ENCODE measurements around the gene LYRM2. TPM values are rescaled to one million over a fixed set of nuclear protein-coding genes. Genes with fewer than 3 reads are reported as not detected.

LYRM2 gene
- total RNA-seq, 2 donors from 2014 or later = 18.9 to 34.7 TPM

GRCh38 chr6:89530982-89531381 lies 107.6 kb downstream of the LYRM2 start:
- H3K4me3 ChIP-seq = no peak overlapping the region
- H3K9me3 ChIP-seq = no peaks in the 10 kb centered on the region
- H3K4me1 ChIP-seq = no peaks in the 10 kb centered on the region
- no peak for DNase-seq (ENCODE audit: low spot score)
- H3K27ac ChIP-seq = no peak overlapping the region
- H3K27me3 ChIP-seq = no peaks in the 10 kb centered on the region
- no peaks in the 10 kb centered on the region for H3K36me3 ChIP-seq
- no peak for TF ChIP-seq CTCF (IDR thresholded peaks at IDR 0.05)

GRCh38 chr6:89528866-89529265 lies 109.7 kb downstream of the LYRM2 start:
- TF ChIP-seq CTCF (IDR thresholded peaks at IDR 0.05) = no peak
- H3K27ac ChIP-seq = no peak overlapping the region
- H3K27me3 ChIP-seq = no peaks in the 10 kb centered on the region
- no peaks in the 10 kb centered on the region for H3K4me1 ChIP-seq
- H3K36me3 ChIP-seq = no peaks in the 10 kb centered on the region
- DNase-seq (ENCODE audit: low spot score) = no peak
- H3K9me3 ChIP-seq = no peaks in the 10 kb centered on the region
- H3K4me3 ChIP-seq = no peak overlapping the region

GRCh38 chr6:89527634-89528033 lies 110.9 kb downstream of the LYRM2 start:
- TF ChIP-seq CTCF (IDR thresholded peaks at IDR 0.05) = no peak

GRCh38 chr6:89526563-89526869 lies 112.0 kb downstream of the LYRM2 start:
- no peak for TF ChIP-seq CTCF (IDR thresholded peaks at IDR 0.05)
- DNase-seq (ENCODE audit: low spot score) = no peak
- Histone ChIP-seq H3K4me3 (no peak overlapping the region), H3K4me1 (no peaks in the 10 kb centered on the region), H3K27ac (no peak overlapping the region), H3K27me3 (no peaks in the 10 kb centered on the region), H3K36me3 (no peaks in the 10 kb centered on the region), H3K9me3 (no peaks in the 10 kb centered on the region)

More at GRCh38 chr6:89527634-89528033, 110.9 kb downstream of the LYRM2 start:
- Histone ChIP-seq H3K36me3 (no peaks in the 10 kb centered on the region), H3K4me3 (no peak overlapping the region), H3K27me3 (no peaks in the 10 kb centered on the region), H3K27ac (no peak overlapping the region), H3K4me1 (no peaks in the 10 kb centered on the region), H3K9me3 (no peaks in the 10 kb centered on the region)
- DNase-seq (ENCODE audit: low spot score) = no peak

- TF ChIP-seq CTCF (IDR thresholded peaks at IDR 0.05) = no peak
- Histone ChIP-seq H3K4me1 (no peaks in the 10 kb centered on the region), H3K9me3 (no peaks in the 10 kb centered on the region), H3K27me3 (no peaks in the 10 kb centered on the region), H3K36me3 (no peaks in the 10 kb centered on the region), H3K27ac (no peak overlapping the region), H3K4me3 (no peak overlapping the region)
- no peak for DNase-seq (ENCODE audit: low spot score)
Measured at GRCh38 chr6:89525786-89526562, 112.6 kb downstream of the LYRM2 start.

- no peak for TF ChIP-seq CTCF (IDR thresholded peaks at IDR 0.05)
- no peaks in the 10 kb centered on the region for H3K9me3 ChIP-seq
- H3K4me1 ChIP-seq = no peaks in the 10 kb centered on the region
- H3K27me3 ChIP-seq = no peaks in the 10 kb centered on the region
- no peak for DNase-seq (ENCODE audit: low spot score)
- H3K27ac ChIP-seq = no peak overlapping the region
- no peaks in the 10 kb centered on the region for H3K36me3 ChIP-seq
- H3K4me3 ChIP-seq = no peak overlapping the region
Measured at GRCh38 chr6:89522778-89523177, 115.8 kb downstream of the LYRM2 start.

Data from right atrium auricular region (tissue), 2 donors.